ENCODE results near the gene AKIP1. TPM values are rescaled to one million over a fixed set of nuclear protein-coding genes. Genes with fewer than 3 reads are reported as not detected.

Gene AKIP1
- total RNA-seq, 1 experiment from 2014 or later: 85.2 TPM

DNA sequence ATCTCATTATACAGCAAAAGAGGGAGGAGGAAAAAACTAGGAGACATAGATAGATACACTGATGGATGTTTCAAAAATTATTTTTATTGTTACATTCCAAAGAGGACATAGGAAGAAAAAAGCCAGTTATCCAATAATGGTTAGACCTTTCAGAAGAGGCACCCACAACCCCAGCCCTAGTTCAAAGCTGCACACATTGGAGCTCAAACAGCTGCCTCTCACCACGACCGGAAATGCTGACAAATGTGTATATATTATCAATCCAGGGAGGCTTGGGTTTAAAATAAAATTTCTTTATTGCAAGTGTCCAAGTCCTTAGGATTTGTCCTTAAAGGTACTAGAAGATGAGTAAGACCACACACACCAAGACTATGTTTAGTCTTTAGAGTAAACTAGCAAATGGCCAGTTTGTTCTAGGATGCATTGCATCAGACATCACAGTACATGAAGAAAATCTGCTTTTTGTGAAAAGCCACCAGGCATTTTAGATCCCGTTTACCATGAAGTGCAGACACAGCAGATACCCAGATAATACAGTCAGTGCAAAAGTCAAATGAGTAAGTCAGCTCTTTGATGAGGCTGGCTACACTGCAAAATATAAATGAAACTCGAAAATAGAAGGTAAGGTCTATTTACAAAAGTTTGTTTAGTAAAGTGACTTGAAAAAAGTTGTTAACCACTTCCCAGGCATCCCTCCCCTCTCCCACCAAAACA, 36.4 kb downstream of the AKIP1 start:
- intact Hi-C loops (cut with micrococcal nuclease; ENCODE audit: unreplicated experiment): no loop called here
- TSS peak; percentile 86 for BruUV-seq (replicated peaks)
- TF ChIP-seq, protein P1, sequence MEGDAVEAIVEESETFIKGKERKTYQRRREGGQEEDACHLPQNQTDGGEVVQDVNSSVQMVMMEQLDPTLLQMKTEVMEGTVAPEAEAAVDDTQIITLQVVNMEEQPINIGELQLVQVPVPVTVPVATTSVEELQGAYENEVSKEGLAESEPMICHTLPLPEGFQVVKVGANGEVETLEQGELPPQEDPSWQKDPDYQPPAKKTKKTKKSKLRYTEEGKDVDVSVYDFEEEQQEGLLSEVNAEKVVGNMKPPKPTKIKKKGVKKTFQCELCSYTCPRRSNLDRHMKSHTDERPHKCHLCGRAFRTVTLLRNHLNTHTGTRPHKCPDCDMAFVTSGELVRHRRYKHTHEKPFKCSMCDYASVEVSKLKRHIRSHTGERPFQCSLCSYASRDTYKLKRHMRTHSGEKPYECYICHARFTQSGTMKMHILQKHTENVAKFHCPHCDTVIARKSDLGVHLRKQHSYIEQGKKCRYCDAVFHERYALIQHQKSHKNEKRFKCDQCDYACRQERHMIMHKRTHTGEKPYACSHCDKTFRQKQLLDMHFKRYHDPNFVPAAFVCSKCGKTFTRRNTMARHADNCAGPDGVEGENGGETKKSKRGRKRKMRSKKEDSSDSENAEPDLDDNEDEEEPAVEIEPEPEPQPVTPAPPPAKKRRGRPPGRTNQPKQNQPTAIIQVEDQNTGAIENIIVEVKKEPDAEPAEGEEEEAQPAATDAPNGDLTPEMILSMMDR (IDR thresholded peaks at IDR 0.05): no peak
- TF ChIP-seq, protein P2, sequence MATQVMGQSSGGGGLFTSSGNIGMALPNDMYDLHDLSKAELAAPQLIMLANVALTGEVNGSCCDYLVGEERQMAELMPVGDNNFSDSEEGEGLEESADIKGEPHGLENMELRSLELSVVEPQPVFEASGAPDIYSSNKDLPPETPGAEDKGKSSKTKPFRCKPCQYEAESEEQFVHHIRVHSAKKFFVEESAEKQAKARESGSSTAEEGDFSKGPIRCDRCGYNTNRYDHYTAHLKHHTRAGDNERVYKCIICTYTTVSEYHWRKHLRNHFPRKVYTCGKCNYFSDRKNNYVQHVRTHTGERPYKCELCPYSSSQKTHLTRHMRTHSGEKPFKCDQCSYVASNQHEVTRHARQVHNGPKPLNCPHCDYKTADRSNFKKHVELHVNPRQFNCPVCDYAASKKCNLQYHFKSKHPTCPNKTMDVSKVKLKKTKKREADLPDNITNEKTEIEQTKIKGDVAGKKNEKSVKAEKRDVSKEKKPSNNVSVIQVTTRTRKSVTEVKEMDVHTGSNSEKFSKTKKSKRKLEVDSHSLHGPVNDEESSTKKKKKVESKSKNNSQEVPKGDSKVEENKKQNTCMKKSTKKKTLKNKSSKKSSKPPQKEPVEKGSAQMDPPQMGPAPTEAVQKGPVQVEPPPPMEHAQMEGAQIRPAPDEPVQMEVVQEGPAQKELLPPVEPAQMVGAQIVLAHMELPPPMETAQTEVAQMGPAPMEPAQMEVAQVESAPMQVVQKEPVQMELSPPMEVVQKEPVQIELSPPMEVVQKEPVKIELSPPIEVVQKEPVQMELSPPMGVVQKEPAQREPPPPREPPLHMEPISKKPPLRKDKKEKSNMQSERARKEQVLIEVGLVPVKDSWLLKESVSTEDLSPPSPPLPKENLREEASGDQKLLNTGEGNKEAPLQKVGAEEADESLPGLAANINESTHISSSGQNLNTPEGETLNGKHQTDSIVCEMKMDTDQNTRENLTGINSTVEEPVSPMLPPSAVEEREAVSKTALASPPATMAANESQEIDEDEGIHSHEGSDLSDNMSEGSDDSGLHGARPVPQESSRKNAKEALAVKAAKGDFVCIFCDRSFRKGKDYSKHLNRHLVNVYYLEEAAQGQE (IDR thresholded peaks at IDR 0.05; ENCODE audit: insufficient read depth in 1 of 2, low read depth in 2 of 2, low read length in 1 of 2): no peak
- TF ChIP-seq SIN3A (IDR thresholded peaks at IDR 0.05; ENCODE audit: borderline replicate concordance, insufficient read depth, low read depth, low read length) (no peak), POLR2AphosphoS5 (IDR thresholded peaks at IDR 0.05; ENCODE audit: low read depth, low read length) (no peak), TCF7L2 (IDR thresholded peaks at IDR 0.05; ENCODE audit: low read depth, low read length) (no peak)
- ChIA-PET CTCF (no interaction called here), POLR2A (interaction anchor here (1.2 kb wide), 1 partner anchor 259 kb away, joined by 3 read pairs; no protein-coding TSS in a partner anchor)
- no peak for ATAC-seq
- no peaks in the 10 kb centered on the region; the same call in 1 of the 2 replicates for H3K27me3 ChIP-seq (ENCODE audit: control insufficient read depth, insufficient read depth, low read length)
- H3K4me1 ChIP-seq (ENCODE audit: control insufficient read depth, insufficient read depth, low read length): no peaks in the 10 kb centered on the region
- H3K27ac ChIP-seq (ENCODE audit: low read length): no peak overlapping the region
- DNase-seq (ENCODE audit: low read depth, low spot score): no peak
- in situ Hi-C loops (cut with HindIII; ENCODE audit: low pct_unique_long_range_greater_than_20kb, low sequenced_read_pairs): no loop called here
- peaks cover 12% of the 10 kb centered on the region for H3K36me3 ChIP-seq (ENCODE audit: control insufficient read depth, insufficient read depth, low read length)
- H3K4me3 ChIP-seq (ENCODE audit: low read depth in 2 of 2, low read length in 2 of 2): no peak overlapping the region
- no peaks in the 10 kb centered on the region for H3K9me3 ChIP-seq (ENCODE audit: control insufficient read depth, insufficient read depth, low read depth, low read length)

DNA sequence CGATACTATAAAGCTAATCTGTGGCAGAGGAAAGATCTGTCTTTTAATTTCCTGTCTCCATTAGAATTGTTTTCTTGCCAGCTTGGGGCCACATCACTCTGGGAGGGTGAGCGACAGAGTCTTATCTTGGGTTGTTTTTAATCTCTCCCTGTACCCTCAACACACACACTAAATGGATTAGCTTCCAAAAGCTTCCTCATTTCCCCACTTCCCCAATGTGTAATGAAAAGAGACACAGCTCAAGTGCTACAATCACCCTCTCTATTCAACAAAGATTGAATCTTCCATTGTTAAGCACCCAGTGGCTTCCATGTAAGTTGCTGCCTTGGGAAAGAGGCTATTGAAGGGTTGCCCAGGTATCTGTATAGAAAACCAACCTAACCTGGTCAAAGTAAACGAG, 37.9 kb downstream of the AKIP1 start:
- Histone ChIP-seq H3K4me1 (ENCODE audit: control insufficient read depth, insufficient read depth, low read length) (no peaks in the 10 kb centered on the region), H3K4me3 (ENCODE audit: low read depth in 2 of 2, low read length in 2 of 2) (no peak overlapping the region), H3K36me3 (ENCODE audit: control insufficient read depth, insufficient read depth, low read length) (peaks cover 18% of the 10 kb centered on the region), H3K9me3 (ENCODE audit: control insufficient read depth, insufficient read depth, low read depth, low read length) (no peaks in the 10 kb centered on the region), H3K27me3 (ENCODE audit: control insufficient read depth, insufficient read depth, low read length) (no peaks in the 10 kb centered on the region), H3K27ac (ENCODE audit: low read length) (no peak overlapping the region)
- POLR2A ChIA-PET: interaction anchor here (0.9 kb wide), 1 partner anchor 8 kb away, joined by 3 read pairs; no protein-coding TSS in a partner anchor
- in situ Hi-C loops (cut with HindIII; ENCODE audit: low pct_unique_long_range_greater_than_20kb, low sequenced_read_pairs) (no loop called here), intact Hi-C loops (cut with micrococcal nuclease; ENCODE audit: unreplicated experiment) (no loop called here)
- TF ChIP-seq, protein P1 (IDR thresholded peaks at IDR 0.05): no peak
- TF ChIP-seq, protein P2 (IDR thresholded peaks at IDR 0.05; ENCODE audit: insufficient read depth in 1 of 2, low read depth in 2 of 2, low read length in 1 of 2): no peak
- TF ChIP-seq TCF7L2 (IDR thresholded peaks at IDR 0.05; ENCODE audit: low read depth, low read length): no peak
- no peak for TF ChIP-seq POLR2AphosphoS5 (IDR thresholded peaks at IDR 0.05; ENCODE audit: low read depth, low read length)
- TF ChIP-seq SIN3A (IDR thresholded peaks at IDR 0.05; ENCODE audit: borderline replicate concordance, insufficient read depth, low read depth, low read length): no peak
- CTCF ChIA-PET: no interaction called here
- DNase-seq (ENCODE audit: low read depth, low spot score) (no peak), ATAC-seq (no peak)
- BruUV-seq (replicated peaks): no TSS peak

All from Panc1 (cell line).